ENCODE results near the gene STS. TPM values are rescaled to one million over a fixed set of nuclear protein-coding genes. Genes with fewer than 3 reads are reported as not detected.

STS gene
- total and polyA plus RNA-seq, 12 donors, result 1.2 to 7.9 (median 5.6) TPM

GRCh38 chrX:7108030-7108429 lies 39.5 kb upstream of the STS start:
- Histone ChIP-seq H3K27me3 (no peaks in the 10 kb centered on the region), H3K4me1 (peaks cover 0 to 31% (median 7%) of the 10 kb centered on the region in 9 donors), H3K36me3 (peaks cover 0 to 26% (median 0%) of the 10 kb centered on the region in 9 donors), H3K4me3 (no peak overlapping the region), H3K27ac (peak overlapping the region in 1 of 10 donors; percentile 48), H3K9me3 (no peaks in the 10 kb centered on the region)
- no peak for DNase-seq
- intact Hi-C loops (cut with DNase I), result no loop called here
- WGBS, 2 donors, result 95 to 96% methylated on average over 5 of the region's 5 CpGs
- no peak for ATAC-seq
- no peak for TF ChIP-seq CTCF (IDR thresholded peaks at IDR 0.05)

GRCh38 chrX:7109049-7109531 lies 38.4 kb upstream of the STS start:
- H3K27me3 ChIP-seq, result no peaks in the 10 kb centered on the region
- TF ChIP-seq CTCF (IDR thresholded peaks at IDR 0.05), result no peak
- H3K4me1 ChIP-seq, result peaks cover 0 to 31% (median 7%) of the 10 kb centered on the region in 9 donors
- peaks cover 0 to 16% (median 0%) of the 10 kb centered on the region in 9 donors for H3K36me3 ChIP-seq
- no peaks in the 10 kb centered on the region for H3K9me3 ChIP-seq
- 30 to 45% methylated on average over 11 of the region's 11 CpGs for WGBS, 2 donors
- ATAC-seq (peak in 4 of 8 donors; percentile 33 to 61 (median 45)), DNase-seq (no peak)
- H3K4me3 ChIP-seq, result peak overlapping the region in 4 of 10 donors; percentile 10 to 37 (median 20)
- H3K27ac ChIP-seq, result peak overlapping the region in 7 of 10 donors; percentile 19 to 64 (median 39)
- intact Hi-C loops (cut with DNase I), result no loop called here

- 72 to 79% methylated on average over 12 of the region's 12 CpGs for WGBS, 2 donors
- H3K36me3 ChIP-seq, result peaks cover 0 to 6% (median 0%) of the 10 kb centered on the region in 9 donors
- no peak for TF ChIP-seq CTCF (IDR thresholded peaks at IDR 0.05)
- H3K4me1 ChIP-seq, result peaks cover 0 to 31% (median 7%) of the 10 kb centered on the region in 9 donors
- DNase-seq, result no peak
- intact Hi-C loops (cut with DNase I), result no loop called here
- H3K27me3 ChIP-seq, result no peaks in the 10 kb centered on the region
- no peak for ATAC-seq
- H3K27ac ChIP-seq, result peak overlapping the region in 7 of 10 donors; percentile 0 to 64 (median 31)
- no peaks in the 10 kb centered on the region for H3K9me3 ChIP-seq
- no peak overlapping the region for H3K4me3 ChIP-seq
Measured at GRCh38 chrX:7109838-7110793, 37.4 kb upstream of the STS start.

- intact Hi-C loops (cut with DNase I), result no loop called here
- ATAC-seq (no peak), DNase-seq (no peak)
- Histone ChIP-seq H3K36me3 (no peaks in the 10 kb centered on the region), H3K9me3 (no peaks in the 10 kb centered on the region), H3K4me1 (peaks cover 0 to 31% (median 11%) of the 10 kb centered on the region in 9 donors), H3K27me3 (no peaks in the 10 kb centered on the region), H3K4me3 (no peak overlapping the region), H3K27ac (peak overlapping the region in 3 of 10 donors; percentile 33 to 39 (median 36))
- WGBS, 2 donors, result 57 to 65% methylated on average over 5 of the region's 5 CpGs
- TF ChIP-seq CTCF (IDR thresholded peaks at IDR 0.05), result no peak
Measured at GRCh38 chrX:7110821-7111276, 36.7 kb upstream of the STS start.

All from heart right ventricle (tissue), 16 donors.